Hepatocyte (in vitro differentiated cells): ENCODE data around the gene SERINC5. TPM values are rescaled to one million over a fixed set of nuclear protein-coding genes. Genes with fewer than 3 reads are reported as not detected.
"Not testable (repeated sequence)": the region's sequence is repeated elsewhere in the genome, so short reads cannot be mapped to it uniquely, and the experiment has no call there.

Experiments used
- DNase-seq: peaks from one replicate; pipeline ENCODE4 v3.0.0-alpha.2; 2016; ENCODE audit warnings: low spot score
- H2AFZ ChIP-seq: fragments of 200-600 bp; sonication (generic); 2 replicates; pipeline ENCODE4 v1.6.0; 2016; ENCODE audit warnings: antibody characterized with exemption, mild to moderate bottlenecking
- H3K27ac ChIP-seq: fragments of 200-600 bp; sonication (generic); 2 replicates; pipeline ENCODE4 v1.5.1; 2016; ENCODE audit warnings: mild to moderate bottlenecking
- H3K27me3 ChIP-seq: fragments of 200-600 bp; sonication (generic); 2 replicates; pipeline ENCODE4 v1.6.1; 2016
- H3K36me3 ChIP-seq: fragments of 200-600 bp; sonication (generic); replicated peaks from 2 replicates; pipeline ENCODE4 v1.5.1; 2016; ENCODE audit warnings: low read depth; ENCODE audit not compliant: insufficient read depth
- H3K4me1 ChIP-seq: fragments of 200-600 bp; sonication (generic); 2 replicates; pipeline ENCODE4 v1.5.1; 2016; ENCODE audit warnings: mild to moderate bottlenecking, moderate library complexity; ENCODE audit not compliant: insufficient read depth
- H3K4me2 ChIP-seq: fragments of 200-600 bp; sonication (generic); 2 replicates; pipeline ENCODE4 v1.6.0; 2016
- H3K4me3 ChIP-seq: fragments of 200-600 bp; sonication (generic); 2 replicates; pipeline ENCODE4 v1.5.1; 2016; ENCODE audit warnings: mild to moderate bottlenecking
- H3K79me2 ChIP-seq: fragments of 200-600 bp; sonication (generic); 2 replicates; pipeline ENCODE4 v1.6.0; 2017; ENCODE audit warnings: mild to moderate bottlenecking
- H3K9me2 ChIP-seq: fragments of 200-600 bp; sonication (generic); replicated peaks from 2 replicates; pipeline ENCODE4 v1.6.0; 2017; ENCODE audit warnings: mild to moderate bottlenecking; ENCODE audit not compliant: insufficient read depth
- H3K9me3 ChIP-seq: fragments of 200-600 bp; sonication (generic); 2 replicates; pipeline ENCODE4 v1.5.1; 2016; ENCODE audit warnings: low read depth, mild to moderate bottlenecking
- H4K20me1 ChIP-seq: fragments of 200-600 bp; sonication (generic); 2 replicates; pipeline ENCODE4 v1.6.0; 2016; ENCODE audit warnings: mild to moderate bottlenecking; ENCODE audit not compliant: insufficient read depth, poor library complexity, severe bottlenecking
- CTCF ChIP-seq: fragments of 200-600 bp; sonication (generic); IDR thresholded peaks from 2 replicates; pipeline ENCODE4 v1.5.1; 2016; ENCODE audit warnings: antibody characterized with exemption, mild to moderate bottlenecking; ENCODE audit not compliant: poor library complexity
- EZH2 ChIP-seq: fragments of 200-600 bp; sonication (generic); IDR thresholded peaks from 2 replicates; pipeline ENCODE4 v1.6.1; 2016; ENCODE audit warnings: antibody characterized with exemption, mild to moderate bottlenecking, borderline replicate concordance
- EZH2phosphoT487 ChIP-seq: fragments of 200-600 bp; sonication (generic); IDR thresholded peaks from one replicate; pipeline ENCODE4 v1.6.1; 2018; ENCODE audit warnings: antibody characterized with exemption, mild to moderate bottlenecking, low read depth, moderate library complexity; ENCODE audit not compliant: unreplicated experiment, severe bottlenecking
- WGBS: methylation state at CpG from one replicate; pipeline ENCODE4 v1.1.6; 2016; ENCODE audit warnings: low lambda C conversion rate; ENCODE audit errors: missing lambda C conversion rate; 5-methylcytosine and 5-hydroxymethylcytosine counted together
- polyA plus RNA-seq: library from polyadenylated mRNA; unstranded; fragments of >200 nt; fragmentation: Nextera tagmentation; extraction: Ambion mirVana; gene quantifications from 2 replicates; pipeline ENCODE4 v1.2.1, GENCODE V29; 2016
- total RNA-seq: library from RNA; depleted of rRNA; stranded (reverse); fragments of >200 nt; gene quantifications from 2 replicates; pipeline ENCODE4 v1.2.3, GENCODE V29; 2014

The SERINC5 gene
- total and polyA plus RNA-seq, 2 experiments from 2014 or later = 19.3 to 70.2 TPM

- TF ChIP-seq EZH2phosphoT487 (no peak), EZH2 (no peak), CTCF (no peak)
- Histone ChIP-seq H3K4me1 (peaks cover 19% of the 10 kb centered on the region), H3K36me3 (no peaks in the 10 kb centered on the region), H3K27ac (no peak overlapping the region), H3K79me2 (peaks cover 2% of the 10 kb centered on the region), H3K9me2 (no peaks in the 10 kb centered on the region), H4K20me1 (no peaks in the 10 kb centered on the region), H3K9me3 (no peaks in the 10 kb centered on the region), H3K27me3 (no peaks in the 10 kb centered on the region), H3K4me2 (no peak overlapping the region), H3K4me3 (no peak overlapping the region), H2AFZ (no peak overlapping the region)
- no peak for DNase-seq
- 89% methylated on average over 4 of the region's 4 CpGs for WGBS
These were observed 101.1 kb downstream of the SERINC5 start for GRCh38 chr5:80154749-80155148.

DNA sequence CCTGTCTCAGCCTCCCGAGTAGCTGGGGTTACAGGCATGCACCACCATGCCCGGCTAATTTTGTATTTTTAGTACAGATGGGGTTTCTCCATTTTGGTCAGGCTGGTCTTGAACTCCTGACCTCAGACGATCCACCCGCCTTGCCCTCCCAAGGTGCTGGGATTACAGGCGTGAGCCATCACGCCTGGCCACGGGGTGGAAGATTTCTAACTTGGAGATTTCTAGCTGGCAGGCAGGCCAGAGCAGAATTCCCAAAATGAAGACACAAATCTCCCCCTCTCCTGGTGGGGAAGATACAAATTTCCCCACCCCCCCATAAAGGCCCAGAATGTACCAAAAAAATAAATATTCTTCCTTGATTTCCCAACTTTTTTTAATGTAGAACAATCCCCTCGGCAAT, 101.6 kb downstream of the SERINC5 start:
- not testable (repeated sequence) for H2AFZ ChIP-seq, DNase-seq, H3K9me3 ChIP-seq, H3K4me2 ChIP-seq, H4K20me1 ChIP-seq, H3K27me3 ChIP-seq, H3K79me2 ChIP-seq, H3K36me3 ChIP-seq, H3K4me3 ChIP-seq, H3K9me2 ChIP-seq, H3K27ac ChIP-seq
- peaks cover 17% of the 10 kb centered on the region for H3K4me1 ChIP-seq
- WGBS = 93% methylated on average over 8 of the region's 8 CpGs

GRCh38 chr5:80153586-80154126, 102.2 kb downstream of the SERINC5 start:
- no peak for DNase-seq
- no peaks in the 10 kb centered on the region for H3K36me3 ChIP-seq
- no peaks in the 10 kb centered on the region for H3K9me3 ChIP-seq
- H3K4me2 ChIP-seq = no peak overlapping the region
- no peaks in the 10 kb centered on the region for H3K27me3 ChIP-seq
- H3K4me1 ChIP-seq = peaks cover 11% of the 10 kb centered on the region
- H2AFZ ChIP-seq = no peak overlapping the region
- no peaks in the 10 kb centered on the region for H4K20me1 ChIP-seq
- no peak overlapping the region for H3K4me3 ChIP-seq
- peaks cover 2% of the 10 kb centered on the region for H3K79me2 ChIP-seq
- H3K9me2 ChIP-seq = no peaks in the 10 kb centered on the region
- WGBS = 70% methylated on average over 8 of the region's 8 CpGs
- no peak overlapping the region for H3K27ac ChIP-seq
- TF ChIP-seq CTCF = no peak
- TF ChIP-seq EZH2phosphoT487 = no peak
- TF ChIP-seq EZH2 = no peak

DNA sequence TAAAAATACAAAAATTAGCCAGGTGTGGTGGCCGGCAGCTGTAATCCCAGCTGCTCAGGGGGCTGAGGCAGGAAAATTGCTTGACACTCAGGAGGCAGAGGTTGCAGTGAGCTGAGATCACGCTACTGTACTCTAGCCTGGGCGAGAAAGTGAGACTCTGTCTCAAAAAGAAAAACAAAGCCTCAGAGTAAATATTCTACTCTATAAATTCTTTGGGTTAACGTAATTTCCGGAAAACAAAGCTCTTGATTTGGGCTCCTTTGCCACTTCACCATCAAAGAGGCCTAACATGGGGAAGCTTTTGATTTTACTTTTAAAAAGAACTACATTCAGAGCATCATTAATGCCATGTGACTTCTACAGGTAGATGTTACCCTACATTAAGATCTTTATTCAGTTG, 103.1 kb downstream of the SERINC5 start:
- H3K27ac ChIP-seq = no peak overlapping the region
- no peak for DNase-seq
- H4K20me1 ChIP-seq = no peaks in the 10 kb centered on the region
- H3K36me3 ChIP-seq = no peaks in the 10 kb centered on the region
- H3K27me3 ChIP-seq = no peaks in the 10 kb centered on the region
- peaks cover 2% of the 10 kb centered on the region for H3K79me2 ChIP-seq
- WGBS = 82% methylated on average over 5 of the region's 5 CpGs
- peaks cover 3% of the 10 kb centered on the region for H3K4me1 ChIP-seq
- no peak overlapping the region for H3K4me2 ChIP-seq
- no peak overlapping the region for H2AFZ ChIP-seq
- no peak for TF ChIP-seq CTCF
- TF ChIP-seq EZH2 = no peak
- no peak for TF ChIP-seq EZH2phosphoT487
- H3K4me3 ChIP-seq = no peak overlapping the region
- no peaks in the 10 kb centered on the region for H3K9me3 ChIP-seq
- H3K9me2 ChIP-seq = no peaks in the 10 kb centered on the region
